ENCODE measurements around the gene PUS10. TPM values are rescaled to one million over a fixed set of nuclear protein-coding genes. Genes with fewer than 3 reads are reported as not detected.
A peak's percentile ranks its signal among the peaks of the same experiment; 100 is the strongest.
"Not testable (repeated sequence)": the region's sequence is repeated elsewhere in the genome, so short reads cannot be mapped to it uniquely, and the experiment has no call there.

PUS10 gene
- polyA plus RNA-seq, 3 donors from 2014 or later: 3.8 to 12.6 (median 8.5) TPM

GRCh38 chr2:61021228-61021660, 3.2 kb upstream of the PUS10 start:
- Mint-ChIP-seq H3K36me3 (peaks cover 6 to 24% (median 20%) of the 10 kb centered on the region in 3 donors), H3K9me3 (no peaks in the 10 kb centered on the region), H3K27me3 (ENCODE audit: low read depth in 3 of 3) (peaks cover 2 to 9% (median 4%) of the 10 kb centered on the region in 3 donors), H3K4me1 (peaks cover 52 to 86% of the 10 kb centered on the region in 2 donors), H3K4me3 (no peak overlapping the region), H3K27ac (peak overlapping the region in 1 of 6 donors; percentile 22)
- no peak for DNase-seq

GRCh38 chr2:61018798-61019197, 743 bp upstream of the PUS10 start:
- H3K9me3 Mint-ChIP-seq: no peaks in the 10 kb centered on the region
- peaks cover 2 to 9% (median 4%) of the 10 kb centered on the region in 3 donors for H3K27me3 Mint-ChIP-seq (ENCODE audit: low read depth in 3 of 3)
- no peak for DNase-seq
- H3K27ac Mint-ChIP-seq: peak overlapping the region; percentile 86 to 98 (median 94)
- H3K36me3 Mint-ChIP-seq: peaks cover 2 to 19% (median 16%) of the 10 kb centered on the region in 3 donors
- peaks cover 45 to 75% of the 10 kb centered on the region in 2 donors for H3K4me1 Mint-ChIP-seq
- H3K4me3 Mint-ChIP-seq: peak overlapping the region; percentile 96 to 99 (median 99)

- Mint-ChIP-seq H3K4me3 (peak overlapping the region; percentile 96 to 99 (median 99)), H3K27me3 (ENCODE audit: low read depth in 3 of 3) (peaks cover 2 to 9% (median 4%) of the 10 kb centered on the region in 3 donors), H3K36me3 (peaks cover 0 to 17% (median 12%) of the 10 kb centered on the region in 3 donors), H3K27ac (peak overlapping the region; percentile 86 to 98 (median 94)), H3K4me1 (peaks cover 45 to 71% of the 10 kb centered on the region in 2 donors), H3K9me3 (no peaks in the 10 kb centered on the region)
- DNase-seq: peak in 1 of 3 donors; percentile 9
Observed at GRCh38 chr2:61018318-61018755, 282 bp upstream of the PUS10 start.

- Mint-ChIP-seq H3K27ac (peak overlapping the region; percentile 86 to 98 (median 94)), H3K9me3 (no peaks in the 10 kb centered on the region), H3K27me3 (ENCODE audit: low read depth in 3 of 3) (peaks cover 2 to 9% (median 4%) of the 10 kb centered on the region in 3 donors), H3K36me3 (peaks cover 0 to 10% (median 8%) of the 10 kb centered on the region in 3 donors), H3K4me1 (peaks cover 43 to 62% of the 10 kb centered on the region in 2 donors), H3K4me3 (peak overlapping the region; percentile 96 to 99 (median 99))
- peak; percentile 66 to 70 (median 69) for DNase-seq
Observed at GRCh38 chr2:61017003-61017555, 976 bp downstream of the PUS10 start.

GRCh38 chr2:61016392-61017002, 1.6 kb downstream of the PUS10 start:
- Mint-ChIP-seq H3K27me3 (ENCODE audit: low read depth in 3 of 3) (peaks cover 2 to 9% (median 4%) of the 10 kb centered on the region in 3 donors), H3K4me1 (peaks cover 39 to 56% of the 10 kb centered on the region in 2 donors), H3K36me3 (peaks cover 0 to 4% (median 3%) of the 10 kb centered on the region in 3 donors), H3K4me3 (peak overlapping the region; percentile 96 to 99 (median 99)), H3K27ac (peak overlapping the region; percentile 86 to 98 (median 94)), H3K9me3 (no peaks in the 10 kb centered on the region)
- no peak for DNase-seq

GRCh38 chr2:61015976-61016375, 2.1 kb downstream of the PUS10 start:
- H3K27ac Mint-ChIP-seq: peak overlapping the region in 5 of 6 donors; percentile 69 to 98 (median 96)
- peaks cover 0 to 3% (median 2%) of the 10 kb centered on the region in 3 donors for H3K36me3 Mint-ChIP-seq
- H3K4me1 Mint-ChIP-seq: peaks cover 38 to 53% of the 10 kb centered on the region in 2 donors

GRCh38 chr2:61014763-61015162, 3.3 kb downstream of the PUS10 start:
- Mint-ChIP-seq H3K27me3 (ENCODE audit: low read depth in 3 of 3) (peaks cover 2 to 9% (median 4%) of the 10 kb centered on the region in 3 donors), H3K27ac (no peak overlapping the region), H3K9me3 (no peaks in the 10 kb centered on the region), H3K4me1 (peaks cover 29 to 41% of the 10 kb centered on the region in 2 donors), H3K4me3 (peak overlapping the region in 4 of 5 donors; percentile 6 to 99 (median 30)), H3K36me3 (no peaks in the 10 kb centered on the region)
- DNase-seq: no peak

More at GRCh38 chr2:61015976-61016375, 2.1 kb downstream of the PUS10 start:
- Mint-ChIP-seq H3K9me3 (no peaks in the 10 kb centered on the region), H3K27me3 (ENCODE audit: low read depth in 3 of 3) (peaks cover 2 to 9% (median 4%) of the 10 kb centered on the region in 3 donors), H3K4me3 (peak overlapping the region; percentile 96 to 99 (median 99))
- no peak for DNase-seq

GRCh38 chr2:61013382-61013781, 4.7 kb downstream of the PUS10 start:
- Mint-ChIP-seq H3K4me3 (no peak overlapping the region), H3K9me3 (no peaks in the 10 kb centered on the region), H3K36me3 (peaks cover 4% of the 10 kb centered on the region in 3 donors), H3K27ac (peak overlapping the region in 1 of 6 donors; percentile 51), H3K27me3 (ENCODE audit: low read depth in 3 of 3) (peaks cover 2 to 9% (median 4%) of the 10 kb centered on the region in 3 donors), H3K4me1 (peaks cover 18 to 27% of the 10 kb centered on the region in 2 donors)
- no peak for DNase-seq

GRCh38 chr2:61012303-61012702, 5.8 kb downstream of the PUS10 start:
- H3K27me3 Mint-ChIP-seq (ENCODE audit: low read depth in 3 of 3); H3K36me3 Mint-ChIP-seq; DNase-seq; H3K9me3 Mint-ChIP-seq; H3K27ac Mint-ChIP-seq; H3K4me3 Mint-ChIP-seq: not testable (repeated sequence)
- peaks cover 14 to 20% of the 10 kb centered on the region in 2 donors for H3K4me1 Mint-ChIP-seq

GRCh38 chr2:61011678-61012077, 6.4 kb downstream of the PUS10 start:
- H3K27ac Mint-ChIP-seq: no peak overlapping the region

GRCh38 chr2:61009355-61009754, 8.7 kb downstream of the PUS10 start:
- Mint-ChIP-seq H3K4me3 (no peak overlapping the region), H3K27ac (no peak overlapping the region), H3K4me1 (no peaks in the 10 kb centered on the region), H3K9me3 (no peaks in the 10 kb centered on the region), H3K27me3 (ENCODE audit: low read depth in 3 of 3) (no peaks in the 10 kb centered on the region), H3K36me3 (peaks cover 4 to 15% (median 8%) of the 10 kb centered on the region in 3 donors)
- DNase-seq: no peak

More at GRCh38 chr2:61011678-61012077, 6.4 kb downstream of the PUS10 start:
- Mint-ChIP-seq H3K27me3 (ENCODE audit: low read depth in 3 of 3) (no peaks in the 10 kb centered on the region), H3K4me3 (no peak overlapping the region), H3K9me3 (no peaks in the 10 kb centered on the region), H3K4me1 (peaks cover 8 to 13% of the 10 kb centered on the region in 2 donors), H3K36me3 (peaks cover 4 to 6% (median 5%) of the 10 kb centered on the region in 3 donors)
- no peak for DNase-seq

- peaks cover 8 to 19% (median 8%) of the 10 kb centered on the region in 3 donors for H3K36me3 Mint-ChIP-seq
- H3K9me3 Mint-ChIP-seq: no peaks in the 10 kb centered on the region
- no peaks in the 10 kb centered on the region for H3K27me3 Mint-ChIP-seq (ENCODE audit: low read depth in 3 of 3)
- H3K4me3 Mint-ChIP-seq: no peak overlapping the region
- no peak for DNase-seq
- no peak overlapping the region for H3K27ac Mint-ChIP-seq
- no peaks in the 10 kb centered on the region for H3K4me1 Mint-ChIP-seq
Observed at GRCh38 chr2:61006486-61007105, 11.5 kb downstream of the PUS10 start.

GRCh38 chr2:61005736-61006135, 12.3 kb downstream of the PUS10 start:
- no peak for DNase-seq
- peaks cover 8 to 20% (median 8%) of the 10 kb centered on the region in 3 donors for H3K36me3 Mint-ChIP-seq
- H3K27me3 Mint-ChIP-seq (ENCODE audit: low read depth in 3 of 3): no peaks in the 10 kb centered on the region
- no peaks in the 10 kb centered on the region for H3K9me3 Mint-ChIP-seq
- no peaks in the 10 kb centered on the region for H3K4me1 Mint-ChIP-seq
- H3K4me3 Mint-ChIP-seq: no peak overlapping the region
- H3K27ac Mint-ChIP-seq: no peak overlapping the region

All from immature natural killer cell (primary cell).